ENCODE measurements around the gene OIP5. TPM values are rescaled to one million over a fixed set of nuclear protein-coding genes. Genes with fewer than 3 reads are reported as not detected.
"Not testable (repeated sequence)": the region's sequence is repeated elsewhere in the genome, so short reads cannot be mapped to it uniquely, and the experiment has no call there.

Gene OIP5
- total RNA-seq, 1 experiment from 2014 or later = 12.8 TPM

DNA sequence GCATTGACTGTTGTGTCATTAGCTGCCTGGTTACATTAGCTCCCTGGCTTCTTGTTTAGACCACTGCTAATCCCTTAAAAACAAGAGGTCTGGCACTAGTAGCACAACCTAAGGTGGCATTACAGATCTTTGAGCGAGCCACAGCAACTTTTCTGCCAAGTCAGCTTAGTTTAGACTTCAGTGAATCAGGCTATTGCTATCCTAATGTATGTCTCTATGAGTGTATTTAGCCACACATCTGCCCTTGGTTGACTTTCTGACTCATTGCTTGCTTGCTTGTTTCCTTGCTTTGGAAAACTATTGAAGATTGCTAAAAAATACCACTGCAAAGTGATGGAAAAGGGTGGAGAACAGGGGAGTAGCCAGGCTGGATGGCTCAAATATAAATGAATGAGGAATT lies 51.2 kb downstream of the OIP5 start:
- DNase-seq (ENCODE audit: low read depth, low spot score) = no peak
- in situ Hi-C loops (cut with HindIII; ENCODE audit: low pct_unique_long_range_greater_than_20kb, low sequenced_read_pairs) = no loop called here

DNA sequence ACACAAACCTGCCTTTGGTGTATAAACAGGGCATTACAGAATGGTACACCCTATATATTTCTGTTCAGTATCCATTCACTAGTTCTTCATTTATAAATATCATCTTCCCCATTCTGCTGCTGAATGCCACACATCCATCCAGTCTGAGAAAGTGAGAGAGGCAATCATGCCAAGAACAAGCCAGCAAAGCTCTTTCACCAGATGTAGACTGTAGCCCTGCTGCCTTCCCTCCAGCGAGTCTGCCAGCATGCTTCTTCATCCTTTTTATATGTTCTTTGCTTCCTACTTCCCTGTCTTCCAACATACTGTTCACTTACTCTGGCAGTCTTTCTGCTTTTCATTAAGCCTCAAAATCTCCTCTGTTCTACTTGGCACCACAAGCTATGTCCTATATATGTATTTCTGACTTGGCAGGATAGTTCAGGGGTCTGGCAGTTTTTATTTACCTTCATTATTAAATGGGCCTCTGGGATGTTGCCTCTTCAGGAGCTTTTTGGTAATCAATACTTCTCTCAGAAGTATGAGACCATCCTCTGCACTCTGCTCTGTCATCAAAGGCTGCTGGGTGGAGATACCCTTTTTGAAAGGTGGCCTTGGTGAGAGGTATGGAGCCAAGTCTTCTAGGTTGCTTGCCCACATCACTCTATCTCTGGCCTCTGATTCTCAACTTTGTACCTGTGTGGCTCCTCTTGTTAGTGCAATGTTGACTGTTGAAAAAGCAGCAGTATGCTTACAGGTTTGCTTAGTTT lies 52.7 kb downstream of the OIP5 start:
- no peak for DNase-seq (ENCODE audit: low read depth, low spot score)
- in situ Hi-C loops (cut with HindIII; ENCODE audit: low pct_unique_long_range_greater_than_20kb, low sequenced_read_pairs) = no loop called here

DNA sequence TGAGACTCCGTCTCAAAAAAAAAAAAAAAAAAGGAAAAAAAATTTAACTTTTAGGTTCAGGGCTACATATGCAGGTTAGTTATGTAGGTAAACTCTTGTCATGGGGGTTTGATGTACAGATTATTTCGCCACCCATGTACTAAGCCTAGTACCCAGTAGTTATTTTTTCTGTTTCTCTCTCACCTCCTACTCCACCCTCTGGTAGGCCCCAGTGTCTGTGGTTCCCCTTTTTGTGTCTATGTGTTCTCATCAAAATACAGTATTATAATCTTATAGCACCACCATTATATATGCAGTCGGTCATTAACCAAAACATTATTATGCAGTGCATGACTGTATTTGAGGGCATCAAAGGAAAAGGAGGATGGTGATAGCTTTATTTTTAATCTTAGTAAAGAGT lies 54.1 kb downstream of the OIP5 start:
- DNase-seq (ENCODE audit: low read depth, low spot score) = no peak
- in situ Hi-C loops (cut with HindIII; ENCODE audit: low pct_unique_long_range_greater_than_20kb, low sequenced_read_pairs) = no loop called here

DNA sequence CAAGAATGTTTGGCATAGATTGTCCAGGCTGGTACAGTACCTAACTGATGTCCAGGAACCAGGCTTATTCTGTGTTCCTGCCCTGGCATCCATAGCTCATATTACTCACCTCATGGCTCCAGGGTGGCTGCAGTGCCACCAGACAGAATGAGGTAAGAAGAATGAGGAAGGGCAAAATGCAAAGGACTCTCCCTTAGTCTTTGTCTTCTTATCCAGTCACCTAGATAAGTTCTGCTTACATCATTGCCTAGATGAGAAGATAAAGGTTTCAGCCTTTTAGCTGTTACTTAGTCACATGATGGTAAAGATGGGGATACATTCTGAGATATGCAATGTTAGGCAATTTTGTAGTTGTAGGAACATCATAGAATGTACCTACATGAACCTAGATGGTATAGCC lies 55.6 kb downstream of the OIP5 start:
- DNase-seq (ENCODE audit: low read depth, low spot score) = no peak
- in situ Hi-C loops (cut with HindIII; ENCODE audit: low pct_unique_long_range_greater_than_20kb, low sequenced_read_pairs) = no loop called here

DNA sequence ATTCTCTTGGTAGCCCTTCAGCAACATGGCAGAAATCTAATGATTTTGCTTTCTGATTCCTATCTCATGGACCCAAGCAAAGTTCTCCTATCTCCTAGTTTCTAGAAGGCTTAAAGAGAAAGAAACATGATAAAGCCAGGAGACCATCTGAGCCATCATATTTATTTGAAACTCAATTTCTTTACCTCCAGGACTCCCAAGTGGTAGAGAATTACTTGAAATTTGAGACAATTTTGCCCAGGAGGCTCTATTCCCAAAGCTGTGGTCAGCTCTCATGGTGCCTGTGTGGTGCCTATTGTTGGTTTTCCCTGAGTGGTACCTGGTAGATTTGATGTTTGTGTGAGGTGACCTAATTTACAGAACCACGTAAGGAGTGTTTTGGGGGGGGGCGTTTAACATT lies 62.5 kb downstream of the OIP5 start:
- no peak for DNase-seq (ENCODE audit: low read depth, low spot score)

DNA sequence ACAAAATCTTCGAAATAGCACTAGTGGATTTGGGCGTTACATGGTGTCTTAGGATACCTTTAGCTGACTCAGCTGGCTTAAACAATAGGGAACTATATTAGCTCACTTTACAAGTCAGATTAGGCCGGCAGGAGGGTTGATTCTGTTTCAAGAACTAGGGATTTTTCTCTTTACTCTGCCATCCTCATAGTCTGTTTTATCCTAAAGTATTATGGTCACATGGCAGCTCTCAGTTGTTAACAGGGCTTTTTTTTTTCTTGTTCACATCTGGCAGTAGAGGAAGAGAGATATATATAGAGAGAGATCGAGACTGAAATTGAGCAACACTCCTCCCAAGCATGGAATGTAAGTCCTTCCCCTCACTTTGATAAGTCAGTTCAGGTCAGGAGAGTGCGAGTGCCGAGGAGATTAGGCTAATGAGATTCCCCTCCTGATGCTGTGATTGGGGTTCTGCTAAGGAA lies 68.5 kb downstream of the OIP5 start:
- in situ Hi-C loops (cut with HindIII; ENCODE audit: low pct_unique_long_range_greater_than_20kb, low sequenced_read_pairs) = no loop called here
- DNase-seq (ENCODE audit: low read depth, low spot score) = no peak

More for the DNA sequence above, 62.5 kb downstream of the OIP5 start:
- in situ Hi-C loops (cut with HindIII; ENCODE audit: low pct_unique_long_range_greater_than_20kb, low sequenced_read_pairs) = no loop called here

DNA sequence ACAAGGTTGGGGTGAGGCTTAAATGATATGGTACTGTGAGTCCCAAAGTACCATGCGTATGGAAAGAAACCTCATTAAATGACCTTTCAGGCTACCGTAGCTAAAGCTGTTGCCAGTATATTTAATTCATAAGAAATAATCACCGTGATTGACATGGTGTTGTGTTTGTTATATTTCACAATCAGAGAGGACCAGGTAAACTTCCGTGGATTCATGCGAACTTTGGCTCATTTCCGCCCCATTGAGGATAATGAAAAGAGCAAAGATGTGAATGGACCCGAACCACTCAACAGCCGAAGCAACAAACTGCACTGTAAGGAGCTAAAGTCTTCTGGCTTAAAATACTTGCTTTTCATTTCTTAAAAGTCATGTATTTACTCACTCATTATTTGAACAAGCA lies 69.8 kb downstream of the OIP5 start:
- in situ Hi-C loops (cut with HindIII; ENCODE audit: low pct_unique_long_range_greater_than_20kb, low sequenced_read_pairs) = no loop called here
- no peak for DNase-seq (ENCODE audit: low read depth, low spot score)

DNA sequence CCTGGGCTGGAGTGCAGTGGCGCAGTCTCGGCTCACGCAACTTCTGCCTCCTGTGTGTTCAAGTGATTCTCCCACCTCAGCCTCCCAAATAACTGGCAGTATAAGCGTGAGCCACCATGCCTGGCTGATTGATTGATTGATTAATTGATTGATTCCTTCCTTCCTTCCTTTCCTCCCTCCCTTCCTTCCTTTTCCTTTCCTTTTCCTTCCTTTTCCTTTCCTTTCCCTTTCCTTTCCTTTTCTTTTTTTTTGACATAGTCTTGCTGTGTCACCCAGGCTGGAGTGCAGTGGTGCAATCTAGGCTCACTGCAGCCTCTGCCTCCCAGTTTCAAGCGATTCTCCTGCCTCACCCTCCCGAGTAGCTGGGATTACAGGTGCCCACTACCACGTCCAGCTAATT lies 71.5 kb downstream of the OIP5 start:
- in situ Hi-C loops (cut with HindIII; ENCODE audit: low pct_unique_long_range_greater_than_20kb, low sequenced_read_pairs); DNase-seq (ENCODE audit: low read depth, low spot score): not testable (repeated sequence)

DNA sequence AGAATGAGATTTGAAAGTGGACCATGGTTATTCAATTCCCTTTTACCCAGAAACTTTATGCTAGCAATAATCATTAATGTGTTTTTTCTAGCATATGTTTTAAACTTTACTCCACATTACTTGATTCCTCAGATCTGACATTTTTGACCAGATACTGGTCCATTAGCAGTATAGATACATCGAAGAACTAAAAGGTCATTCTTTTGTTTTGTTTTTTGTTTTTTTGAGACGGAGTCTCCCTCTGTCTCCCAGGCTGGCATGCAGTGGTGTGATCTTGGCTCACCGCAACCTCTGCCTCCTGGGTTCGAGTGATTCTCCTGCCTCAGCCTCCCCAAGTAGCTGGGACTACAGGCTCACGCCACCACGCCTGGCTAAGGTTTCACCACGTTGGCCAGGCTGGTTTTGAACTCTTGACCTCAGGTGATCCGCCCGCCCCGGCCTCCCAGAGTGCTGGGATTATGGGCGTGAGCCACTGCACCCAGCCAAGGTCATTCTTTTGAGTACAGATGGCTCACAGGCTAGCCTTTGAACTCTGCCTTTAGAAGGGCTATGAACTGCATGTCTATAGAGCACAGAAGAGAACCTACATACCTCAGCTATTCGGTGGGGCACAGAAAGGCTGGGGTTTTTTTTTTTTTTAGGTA lies 72.7 kb downstream of the OIP5 start:
- in situ Hi-C loops (cut with HindIII; ENCODE audit: low pct_unique_long_range_greater_than_20kb, low sequenced_read_pairs) = no loop called here
- DNase-seq (ENCODE audit: low read depth, low spot score) = no peak

Other genes with a start within 250 kb of the OIP5 start
- 14.8 and 15.7 TPM in 2 replicates for gene INO80, start 216.3 kb downstream of the OIP5 start, total RNA-seq (2014; rRNA removed; shearing (Covaris generic))
- 0.51 TPM in 1 of 2 replicates, not detected in the other for gene EXD1, start 101.8 kb downstream of the OIP5 start, total RNA-seq (2014; rRNA removed; shearing (Covaris generic))
- 104 and 116 TPM in 2 replicates for gene CHP1, start 101.3 kb downstream of the OIP5 start, total RNA-seq (2014; rRNA removed; shearing (Covaris generic))
- 83.0 and 87.5 TPM in 2 replicates for gene NUSAP1, start 290 bp upstream of the OIP5 start, total RNA-seq (2014; rRNA removed; shearing (Covaris generic))
- 38.0 and 39.6 TPM in 2 replicates for gene NDUFAF1, start 69.9 kb upstream of the OIP5 start, total RNA-seq (2014; rRNA removed; shearing (Covaris generic))
- 17.6 and 22.6 TPM in 2 replicates for gene RTF1, start 84.5 kb upstream of the OIP5 start, total RNA-seq (2014; rRNA removed; shearing (Covaris generic))
- gene ITPKA, start 161.3 kb upstream of the OIP5 start, total RNA-seq (2014; rRNA removed; shearing (Covaris generic)) = 0.45 and 0.85 TPM in 2 replicates
- gene LTK, start 181.2 kb upstream of the OIP5 start, total RNA-seq (2014; rRNA removed; shearing (Covaris generic)) = 0.08 TPM in 1 of 2 replicates, not detected in the other
- gene RPAP1, start 211.7 kb upstream of the OIP5 start, total RNA-seq (2014; rRNA removed; shearing (Covaris generic)) = 15.2 and 21.1 TPM in 2 replicates
- gene TYRO3, start 226.6 kb upstream of the OIP5 start, total RNA-seq (2014; rRNA removed; shearing (Covaris generic)) = 79.0 and 81.2 TPM in 2 replicates

Measured in SK-MEL-5 (cell line).